GM19455 (cell line): ENCODE measurements around the gene GABRR2.

ENCODE experiments used
- ATAC-seq: cut with Tn5 transposase; IDR thresholded peaks from one replicate; pipeline ENCODE4 v1.9.1; 2021; ENCODE audit not compliant: unreplicated experiment

Gene GABRR2

GRCh38 chr6:89315249-89315885, at the start of gene GABRR2:
Gene GABRR2, minus strand, starts transcription at chr6:89315299. Its CDS starts 134 bp downstream, at chr6:89315165.
- ATAC-seq, result no peak

GRCh38 chr6:89364586-89364985, 49.5 kb upstream of the GABRR2 start:
- no peak for ATAC-seq

- ATAC-seq, result no peak
Measured at GRCh38 chr6:89361171-89361570, 46.1 kb upstream of the GABRR2 start.

GRCh38 chr6:89360415-89360999, 45.4 kb upstream of the GABRR2 start:
- peak; percentile 45 for ATAC-seq

GRCh38 chr6:89359561-89359960, 44.5 kb upstream of the GABRR2 start:
- ATAC-seq, result no peak

- peak; percentile 52 for ATAC-seq
Measured at GRCh38 chr6:89357390-89357789, 42.3 kb upstream of the GABRR2 start.

- no peak for ATAC-seq
Measured at GRCh38 chr6:89356642-89357170, 41.6 kb upstream of the GABRR2 start.

GRCh38 chr6:89355511-89356194, 40.6 kb upstream of the GABRR2 start:
- no peak for ATAC-seq

GRCh38 chr6:89353702-89354392, 38.7 kb upstream of the GABRR2 start:
- ATAC-seq, result no peak

GRCh38 chr6:89353118-89353556, 38.0 kb upstream of the GABRR2 start:
- ATAC-seq, result no peak

GRCh38 chr6:89352278-89353117, 37.4 kb upstream of the GABRR2 start, which contains the start of gene UBE2J1:
Gene UBE2J1, minus strand, starts transcription at chr6:89352722. Its CDS starts 153 bp downstream, at chr6:89352569.
- ATAC-seq, result peak; percentile 42

- ATAC-seq, result no peak
Measured at GRCh38 chr6:89351671-89352277, 36.7 kb upstream of the GABRR2 start.

- peak; percentile 35 for ATAC-seq
Measured at GRCh38 chr6:89350281-89350966, 35.3 kb upstream of the GABRR2 start.

GRCh38 chr6:89348372-89348771, 33.3 kb upstream of the GABRR2 start:
- ATAC-seq, result no peak

GRCh38 chr6:89347825-89348224, 32.7 kb upstream of the GABRR2 start:
- ATAC-seq, result no peak

GRCh38 chr6:89346433-89346832, 31.3 kb upstream of the GABRR2 start:
- ATAC-seq, result no peak

- ATAC-seq, result no peak
Measured at GRCh38 chr6:89339565-89339964, 24.5 kb upstream of the GABRR2 start.

- no peak for ATAC-seq
Measured at GRCh38 chr6:89335164-89335563, 20.1 kb upstream of the GABRR2 start.

GRCh38 chr6:89330910-89331309, 15.8 kb upstream of the GABRR2 start:
- no peak for ATAC-seq
